ENCODE measurements around the gene FAM107B.

The FAM107B gene

DNA sequence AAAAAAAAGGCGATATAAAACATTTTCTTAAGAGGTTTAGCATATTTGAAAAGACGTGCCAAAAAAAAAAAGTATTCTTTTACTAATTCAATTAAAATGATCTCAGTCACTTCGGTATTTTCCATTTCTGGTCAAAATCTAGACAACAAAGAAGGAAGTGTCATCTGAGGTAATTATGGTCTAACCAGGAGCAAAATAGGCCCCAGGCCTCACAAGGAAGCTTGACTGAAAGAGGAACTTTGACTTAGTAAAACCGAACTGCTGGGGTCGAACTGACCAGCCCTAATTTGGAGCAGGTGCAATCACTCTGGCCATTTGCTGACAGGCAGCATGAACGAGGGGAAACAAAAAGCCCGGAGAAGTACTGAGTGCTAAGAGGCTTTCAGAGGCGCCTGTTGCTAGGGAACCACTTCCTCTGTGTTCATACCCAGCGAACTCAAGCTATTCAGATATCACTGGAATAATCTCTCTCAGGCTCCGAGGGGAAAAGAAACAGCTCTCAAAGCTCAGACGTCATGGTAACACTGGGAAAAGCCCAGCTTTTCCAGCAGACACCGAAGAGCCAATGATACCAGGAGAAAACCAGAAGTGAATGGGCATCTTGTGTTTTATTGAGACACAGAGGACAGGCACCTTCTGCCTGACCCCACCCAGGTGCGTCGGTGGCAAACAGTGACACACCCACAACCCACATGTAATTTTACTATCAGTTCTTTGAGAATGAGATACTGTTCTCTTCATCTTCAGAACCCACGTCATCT, 126.5 kb downstream of the FAM107B start:
- TF ChIP-seq POLR2AphosphoS5 (IDR thresholded peaks at IDR 0.05; ENCODE audit: low read depth, low read length) (no peak), TAF1 (IDR thresholded peaks at IDR 0.05; ENCODE audit: borderline replicate concordance, insufficient read depth, low read length) (no peak), FOXP2 (optimal IDR thresholded peaks at IDR 0.05; ENCODE audit: borderline replicate concordance, extremely low read depth, extremely low read length, insufficient read depth) (no peak), SIN3A (IDR thresholded peaks at IDR 0.05; ENCODE audit: borderline replicate concordance, insufficient read depth, low read length) (no peak)
- TF ChIP-seq, protein P1, sequence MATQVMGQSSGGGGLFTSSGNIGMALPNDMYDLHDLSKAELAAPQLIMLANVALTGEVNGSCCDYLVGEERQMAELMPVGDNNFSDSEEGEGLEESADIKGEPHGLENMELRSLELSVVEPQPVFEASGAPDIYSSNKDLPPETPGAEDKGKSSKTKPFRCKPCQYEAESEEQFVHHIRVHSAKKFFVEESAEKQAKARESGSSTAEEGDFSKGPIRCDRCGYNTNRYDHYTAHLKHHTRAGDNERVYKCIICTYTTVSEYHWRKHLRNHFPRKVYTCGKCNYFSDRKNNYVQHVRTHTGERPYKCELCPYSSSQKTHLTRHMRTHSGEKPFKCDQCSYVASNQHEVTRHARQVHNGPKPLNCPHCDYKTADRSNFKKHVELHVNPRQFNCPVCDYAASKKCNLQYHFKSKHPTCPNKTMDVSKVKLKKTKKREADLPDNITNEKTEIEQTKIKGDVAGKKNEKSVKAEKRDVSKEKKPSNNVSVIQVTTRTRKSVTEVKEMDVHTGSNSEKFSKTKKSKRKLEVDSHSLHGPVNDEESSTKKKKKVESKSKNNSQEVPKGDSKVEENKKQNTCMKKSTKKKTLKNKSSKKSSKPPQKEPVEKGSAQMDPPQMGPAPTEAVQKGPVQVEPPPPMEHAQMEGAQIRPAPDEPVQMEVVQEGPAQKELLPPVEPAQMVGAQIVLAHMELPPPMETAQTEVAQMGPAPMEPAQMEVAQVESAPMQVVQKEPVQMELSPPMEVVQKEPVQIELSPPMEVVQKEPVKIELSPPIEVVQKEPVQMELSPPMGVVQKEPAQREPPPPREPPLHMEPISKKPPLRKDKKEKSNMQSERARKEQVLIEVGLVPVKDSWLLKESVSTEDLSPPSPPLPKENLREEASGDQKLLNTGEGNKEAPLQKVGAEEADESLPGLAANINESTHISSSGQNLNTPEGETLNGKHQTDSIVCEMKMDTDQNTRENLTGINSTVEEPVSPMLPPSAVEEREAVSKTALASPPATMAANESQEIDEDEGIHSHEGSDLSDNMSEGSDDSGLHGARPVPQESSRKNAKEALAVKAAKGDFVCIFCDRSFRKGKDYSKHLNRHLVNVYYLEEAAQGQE (IDR thresholded peaks at IDR 0.05; ENCODE audit: insufficient read depth in 1 of 2, low read depth in 2 of 2, low read length in 2 of 2): no peak

DNA sequence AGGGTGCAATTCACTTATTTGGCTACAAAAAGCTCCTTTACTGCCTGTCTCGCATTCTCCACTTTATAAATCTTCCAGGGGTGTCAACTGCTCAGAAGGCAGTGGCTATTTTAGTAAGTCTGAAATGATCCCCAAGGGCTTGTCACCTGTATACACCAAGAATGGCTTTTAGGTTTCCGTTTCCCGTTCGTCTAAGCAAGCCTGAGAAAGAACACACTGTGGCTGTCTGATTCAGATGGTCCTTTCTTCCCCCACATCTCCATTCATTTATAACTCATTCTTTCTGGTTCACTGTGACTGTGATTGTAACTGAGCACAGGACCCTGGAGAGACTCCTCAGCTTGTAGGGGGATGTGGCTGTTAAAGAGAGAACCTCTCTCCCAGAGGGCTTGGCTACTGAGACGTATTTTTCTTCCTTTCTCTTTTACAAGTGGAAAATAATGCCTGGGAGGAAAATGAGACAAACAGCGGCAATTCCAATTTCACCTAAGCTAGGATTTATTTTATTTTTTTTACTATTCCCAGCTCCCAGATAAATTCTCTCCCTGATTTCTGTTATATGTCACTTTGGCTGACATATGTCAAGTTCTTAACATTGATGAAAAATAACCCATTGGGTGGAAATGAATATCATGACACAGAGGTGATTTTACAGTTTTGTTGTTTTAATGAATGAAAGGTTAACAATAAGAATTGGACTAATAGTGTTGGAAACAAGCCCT, 129.3 kb downstream of the FAM107B start:
- TF ChIP-seq TAF1 (IDR thresholded peaks at IDR 0.05; ENCODE audit: borderline replicate concordance, insufficient read depth, low read length) (no peak), FOXP2 (optimal IDR thresholded peaks at IDR 0.05; ENCODE audit: borderline replicate concordance, extremely low read depth, extremely low read length, insufficient read depth) (no peak), SIN3A (IDR thresholded peaks at IDR 0.05; ENCODE audit: borderline replicate concordance, insufficient read depth, low read length) (no peak), POLR2AphosphoS5 (IDR thresholded peaks at IDR 0.05; ENCODE audit: low read depth, low read length) (no peak)
- TF ChIP-seq, protein P1 (IDR thresholded peaks at IDR 0.05; ENCODE audit: insufficient read depth in 1 of 2, low read depth in 2 of 2, low read length in 2 of 2): no peak

DNA sequence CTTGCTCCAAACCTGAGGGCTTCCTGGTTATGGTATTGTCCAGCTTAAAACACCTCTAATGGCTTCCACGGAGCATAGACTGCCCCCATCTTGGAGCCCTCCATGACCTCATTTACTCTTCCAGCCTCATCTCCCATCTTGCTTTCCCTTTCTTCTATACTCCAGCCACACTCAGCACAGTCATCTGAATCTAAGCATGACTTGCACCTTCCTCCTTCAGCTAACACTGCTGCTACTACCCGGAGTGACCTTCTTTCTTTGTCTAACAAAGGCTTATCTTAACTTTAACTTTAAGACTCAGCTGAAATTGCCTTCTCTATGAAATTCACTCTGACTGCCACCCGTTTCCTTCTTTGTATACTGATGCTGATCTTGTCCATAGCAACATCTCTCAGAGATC, 135.1 kb downstream of the FAM107B start:
- TF ChIP-seq SIN3A (IDR thresholded peaks at IDR 0.05; ENCODE audit: borderline replicate concordance, insufficient read depth, low read length) (no peak), FOXP2 (optimal IDR thresholded peaks at IDR 0.05; ENCODE audit: borderline replicate concordance, extremely low read depth, extremely low read length, insufficient read depth) (no peak), POLR2AphosphoS5 (IDR thresholded peaks at IDR 0.05; ENCODE audit: low read depth, low read length) (no peak), TAF1 (IDR thresholded peaks at IDR 0.05; ENCODE audit: borderline replicate concordance, insufficient read depth, low read length) (no peak)
- TF ChIP-seq, protein P1 (IDR thresholded peaks at IDR 0.05; ENCODE audit: insufficient read depth in 1 of 2, low read depth in 2 of 2, low read length in 2 of 2): no peak

DNA sequence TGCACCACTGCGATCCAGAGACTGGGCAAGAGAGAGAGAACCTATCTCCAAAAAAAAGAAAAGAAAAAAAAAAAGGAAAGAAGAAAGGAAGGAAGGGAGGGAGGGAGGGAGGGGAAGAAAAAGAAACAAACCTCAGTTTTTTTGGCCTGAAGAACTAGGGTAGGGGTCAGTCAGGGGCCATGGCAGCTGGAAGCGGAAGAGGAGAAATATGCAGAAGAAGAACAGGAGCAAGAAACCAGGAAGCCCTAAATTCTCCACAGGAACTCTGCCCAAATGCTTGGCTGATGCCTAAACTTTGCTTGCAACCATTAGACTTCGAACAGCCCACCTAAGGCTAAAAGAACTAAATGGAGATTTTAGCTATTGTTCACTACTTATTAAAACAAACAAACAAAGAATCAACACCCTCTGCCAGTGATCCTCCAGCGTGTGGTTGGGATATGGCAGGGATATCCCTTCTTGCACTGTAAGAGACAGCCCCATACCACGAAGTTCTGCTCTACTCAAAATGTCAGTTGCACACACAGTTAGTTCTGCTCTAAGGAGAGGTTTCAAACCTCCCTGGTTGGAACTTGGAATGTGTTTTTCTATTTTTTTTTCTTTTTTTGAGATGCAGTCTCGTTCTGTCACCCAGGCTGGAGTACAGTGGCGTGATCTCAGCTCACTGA, 139.5 kb downstream of the FAM107B start:
- TF ChIP-seq POLR2AphosphoS5 (IDR thresholded peaks at IDR 0.05; ENCODE audit: low read depth, low read length) (no peak), TAF1 (IDR thresholded peaks at IDR 0.05; ENCODE audit: borderline replicate concordance, insufficient read depth, low read length) (no peak), SIN3A (IDR thresholded peaks at IDR 0.05; ENCODE audit: borderline replicate concordance, insufficient read depth, low read length) (no peak), FOXP2 (optimal IDR thresholded peaks at IDR 0.05; ENCODE audit: borderline replicate concordance, extremely low read depth, extremely low read length, insufficient read depth) (no peak)
- TF ChIP-seq, protein P1 (IDR thresholded peaks at IDR 0.05; ENCODE audit: insufficient read depth in 1 of 2, low read depth in 2 of 2, low read length in 2 of 2): no peak

Measured in PFSK-1 (cell line).